Esophagus muscularis mucosa (tissue), 4 donors: ENCODE measurements around the gene SLC35F3. TPM values are rescaled to one million over a fixed set of nuclear protein-coding genes. Genes with fewer than 3 reads are reported as not detected.

Experiments used
- DNase-seq: peaks from one replicate; pipeline ENCODE4 v3.0.0-alpha.2; 2017; ENCODE audit errors: extremely low spot score
- H3K27ac ChIP-seq, 4 donors: fragments of 200-600 bp; sonication (generic); replicated peaks in 1 of 4; 1 replicate in 3 of 4; 2 replicates in 1 of 4; pipeline ENCODE4 v1.5.1; 2016 to 2019; ENCODE audit warnings: mild to moderate bottlenecking in 1 of 4
- H3K27me3 ChIP-seq, 4 donors: fragments of 200-600 bp; sonication (generic); one replicate each; pipeline versions ENCODE4 v1.5.1 to v1.6.0; 2016 to 2019
- H3K36me3 ChIP-seq, 4 donors: fragments of 200-600 bp; sonication (generic); one replicate each; pipeline ENCODE4 v1.5.1; 2016 to 2019
- H3K4me1 ChIP-seq, 4 donors: fragments of 200-600 bp; sonication (generic); one replicate each; pipeline ENCODE4 v1.5.1; 2016 to 2019
- H3K4me3 ChIP-seq, 4 donors: fragments of 200-600 bp; sonication (generic); 1 replicate in 2 of 4; 2 replicates in 2 of 4; pipeline ENCODE4 v1.5.1; 2016 to 2019; ENCODE audit warnings: mild to moderate bottlenecking in 4 of 4, moderate library complexity in 1 of 4
- H3K9me3 ChIP-seq, 4 donors: fragments of 200-600 bp; sonication (generic); 1 replicate in 3 of 4; 2 replicates in 1 of 4; pipeline ENCODE4 v1.5.1; 2016 to 2019
- CTCF ChIP-seq, 3 experiments: fragments of 200-600 bp in 2 of 3; fragments of 450-650 bp in 1 of 3; sonication (generic) in 2 of 3; IDR thresholded peaks; one replicate each; pipeline ENCODE4 v1.5.1; 2017 to 2019; ENCODE audit warnings: antibody characterized with exemption in 3 of 3, mild to moderate bottlenecking in 2 of 3, moderate library complexity in 1 of 3
- EP300 ChIP-seq: sonication (generic); formaldehyde crosslinking; IDR thresholded peaks from one replicate; pipeline ENCODE4 v1.6.1; 2017; ENCODE audit warnings: antibody characterized with exemption
- POLR2A ChIP-seq: fragments of 450-650 bp; IDR thresholded peaks from one replicate; pipeline ENCODE4 v1.6.1; 2017; ENCODE audit warnings: antibody characterized with exemption, moderate library complexity, mild to moderate bottlenecking, low read depth
- POLR2AphosphoS5 ChIP-seq, 2 donors: sonication (generic); formaldehyde crosslinking; IDR thresholded peaks; one replicate each; pipeline ENCODE4 v1.6.1; 2017; ENCODE audit warnings: antibody characterized with exemption in 2 of 2
- WGBS: methylation state at CpG from one replicate; pipeline ENCODE4 v1.1.5; 2018; 5-methylcytosine and 5-hydroxymethylcytosine counted together
- intact Hi-C: fragments of 100-400 bp; cut with DNase I; formaldehyde crosslinking; loops from one replicate; pipeline ENCODE4 v1.15.1; 2023
- total RNA-seq, 4 donors: library from RNA; depleted of rRNA; stranded (reverse); fragments of >200 nt; gene quantifications; one replicate each; pipeline versions ENCODE4 v1.1.0 to v1.2.1, GENCODE V29; 2016

The SLC35F3 gene
- total RNA-seq, 4 donors from 2014 or later = 0.34 TPM; not detected in 3

- Histone ChIP-seq H3K4me3 (no peak overlapping the region), H3K27me3 (peaks cover 0 to 66% (median 15%) of the 10 kb centered on the region in 4 donors), H3K9me3 (no peaks in the 10 kb centered on the region), H3K4me1 (peaks cover 3 to 20% (median 16%) of the 10 kb centered on the region in 4 donors), H3K27ac (no peak overlapping the region), H3K36me3 (no peaks in the 10 kb centered on the region)
- no peak for TF ChIP-seq POLR2A
- no peak for TF ChIP-seq EP300
- TF ChIP-seq CTCF (IDR thresholded peaks at IDR 0.05) = no peak
- no peak for TF ChIP-seq POLR2AphosphoS5 (IDR thresholded peaks at IDR 0.05)
- WGBS = 84% methylated on average over 8 of the region's 8 CpGs
- intact Hi-C loops = no loop called here
- no peak for DNase-seq
These were observed 311.7 kb downstream of the SLC35F3 start for GRCh38 chr1:234216116-234216703.

- no peaks in the 10 kb centered on the region for H3K36me3 ChIP-seq
- 61% methylated on average over 4 of the region's 4 CpGs for WGBS
- no peak overlapping the region for H3K4me3 ChIP-seq
- no peak for DNase-seq
- H3K27ac ChIP-seq = no peak overlapping the region
- TF ChIP-seq POLR2AphosphoS5 (IDR thresholded peaks at IDR 0.05) (no peak), EP300 (no peak), CTCF (IDR thresholded peaks at IDR 0.05) (no peak)
- no peaks in the 10 kb centered on the region for H3K9me3 ChIP-seq
- H3K4me1 ChIP-seq = peaks cover 3 to 20% (median 16%) of the 10 kb centered on the region in 4 donors
- intact Hi-C loops = no loop called here
- H3K27me3 ChIP-seq = peaks cover 0 to 58% (median 15%) of the 10 kb centered on the region in 4 donors
These were observed 312.9 kb downstream of the SLC35F3 start for GRCh38 chr1:234217316-234217840.

- DNase-seq = no peak
- no peak overlapping the region for H3K4me3 ChIP-seq
- intact Hi-C loops = no loop called here
- 83% methylated on average over 3 of the region's 3 CpGs for WGBS
- no peak overlapping the region for H3K27ac ChIP-seq
- TF ChIP-seq EP300 (no peak), POLR2AphosphoS5 (IDR thresholded peaks at IDR 0.05) (no peak), CTCF (IDR thresholded peaks at IDR 0.05) (no peak), POLR2A (no peak)
- peaks cover 3 to 20% (median 16%) of the 10 kb centered on the region in 4 donors for H3K4me1 ChIP-seq
- peaks cover 0 to 52% (median 13%) of the 10 kb centered on the region in 4 donors for H3K27me3 ChIP-seq
- no peaks in the 10 kb centered on the region for H3K36me3 ChIP-seq
- H3K9me3 ChIP-seq = no peaks in the 10 kb centered on the region
These were observed 313.6 kb downstream of the SLC35F3 start for GRCh38 chr1:234218078-234218477.

- DNase-seq = no peak
- H3K36me3 ChIP-seq = no peaks in the 10 kb centered on the region
- TF ChIP-seq CTCF (IDR thresholded peaks at IDR 0.05) (no peak), EP300 (no peak), POLR2AphosphoS5 (IDR thresholded peaks at IDR 0.05) (no peak), POLR2A (no peak)
- peaks cover 0 to 41% (median 5%) of the 10 kb centered on the region in 4 donors for H3K27me3 ChIP-seq
- H3K27ac ChIP-seq = no peak overlapping the region
- H3K4me1 ChIP-seq = peaks cover 0 to 6% (median 3%) of the 10 kb centered on the region in 4 donors
- intact Hi-C loops = no loop called here
- no peak overlapping the region for H3K4me3 ChIP-seq
- H3K9me3 ChIP-seq = no peaks in the 10 kb centered on the region
- WGBS = 83% methylated on average over 9 of the region's 9 CpGs
These were observed 315.2 kb downstream of the SLC35F3 start for GRCh38 chr1:234219711-234220110.

DNA sequence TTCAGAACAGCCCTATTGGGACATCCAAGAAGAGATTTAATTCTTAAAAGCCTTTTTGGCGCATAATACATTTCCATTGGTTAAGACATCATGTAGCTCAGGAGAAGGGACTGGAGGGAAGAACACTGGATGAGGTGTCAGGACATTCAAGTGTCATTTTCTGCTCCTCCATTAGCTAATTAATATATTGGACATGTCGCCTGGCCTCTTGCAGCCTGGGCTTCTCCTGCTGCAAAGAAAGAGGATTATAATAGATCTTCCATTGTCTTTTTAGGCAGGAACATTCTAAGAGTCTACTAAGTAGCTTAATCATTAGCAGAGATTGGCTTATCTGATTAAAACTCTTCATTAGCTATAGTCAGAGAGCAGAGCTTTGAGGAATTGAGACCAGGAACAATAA is 317.1 kb downstream of the SLC35F3 start:
- DNase-seq = no peak
- WGBS = 97% methylated on average over 2 of the region's 2 CpGs
- H3K36me3 ChIP-seq = no peaks in the 10 kb centered on the region

More for the DNA sequence above, 317.1 kb downstream of the SLC35F3 start:
- no peak overlapping the region for H3K4me3 ChIP-seq
- no peak overlapping the region for H3K27ac ChIP-seq
- TF ChIP-seq CTCF (IDR thresholded peaks at IDR 0.05) = no peak
- TF ChIP-seq POLR2A = no peak
- no peak for TF ChIP-seq POLR2AphosphoS5 (IDR thresholded peaks at IDR 0.05)
- TF ChIP-seq EP300 = no peak
- H3K9me3 ChIP-seq = no peaks in the 10 kb centered on the region
- H3K4me1 ChIP-seq = no peaks in the 10 kb centered on the region
- intact Hi-C loops = no loop called here
- peaks cover 0 to 22% (median 0%) of the 10 kb centered on the region in 4 donors for H3K27me3 ChIP-seq
